Esophagus muscularis mucosa (tissue), 4 donors: ENCODE results near the gene KRT36.

Source experiments
- EP300 ChIP-seq: sonication (generic); formaldehyde crosslinking; IDR thresholded peaks from one replicate; pipeline ENCODE4 v1.6.1; 2017; ENCODE audit warnings: antibody characterized with exemption
- POLR2A ChIP-seq: fragments of 450-650 bp; IDR thresholded peaks from one replicate; pipeline ENCODE4 v1.6.1; 2017; ENCODE audit warnings: antibody characterized with exemption, moderate library complexity, mild to moderate bottlenecking, low read depth
- POLR2AphosphoS5 ChIP-seq, 2 donors: sonication (generic); formaldehyde crosslinking; IDR thresholded peaks; one replicate each; pipeline ENCODE4 v1.6.1; 2017; ENCODE audit warnings: antibody characterized with exemption in 2 of 2
- TF ChIP-seq, protein P1 (sequence below), 3 experiments: fragments of 200-600 bp in 2 of 3; fragments of 450-650 bp in 1 of 3; sonication (generic) in 2 of 3; IDR thresholded peaks; one replicate each; pipeline ENCODE4 v1.5.1; 2017 to 2019; ENCODE audit warnings: antibody characterized with exemption in 3 of 3, mild to moderate bottlenecking in 2 of 3, moderate library complexity in 1 of 3

DNA sequence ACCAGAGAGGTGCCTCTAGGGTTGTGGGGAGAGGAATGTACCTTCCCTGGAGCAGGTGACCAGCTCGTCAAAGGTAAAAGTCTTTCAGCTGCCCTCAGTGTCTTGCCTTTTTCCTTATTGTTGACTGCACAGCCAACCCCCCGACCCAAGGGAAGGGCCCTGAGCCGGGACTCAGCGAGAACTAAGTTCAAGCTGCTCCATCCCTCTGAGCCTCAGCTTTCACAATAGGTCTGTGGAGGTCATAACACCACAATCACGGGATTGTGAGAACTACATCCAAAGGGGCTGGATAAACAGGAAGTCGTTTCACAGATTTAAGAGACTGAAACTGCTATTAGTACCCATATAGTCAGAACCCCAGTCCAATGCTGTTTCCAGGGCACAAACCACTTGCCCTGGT, 2.6 kb upstream of the KRT36 start:
- TF ChIP-seq EP300 (no peak), POLR2AphosphoS5 (IDR thresholded peaks at IDR 0.05) (no peak), POLR2A (no peak)
- TF ChIP-seq, protein P1, sequence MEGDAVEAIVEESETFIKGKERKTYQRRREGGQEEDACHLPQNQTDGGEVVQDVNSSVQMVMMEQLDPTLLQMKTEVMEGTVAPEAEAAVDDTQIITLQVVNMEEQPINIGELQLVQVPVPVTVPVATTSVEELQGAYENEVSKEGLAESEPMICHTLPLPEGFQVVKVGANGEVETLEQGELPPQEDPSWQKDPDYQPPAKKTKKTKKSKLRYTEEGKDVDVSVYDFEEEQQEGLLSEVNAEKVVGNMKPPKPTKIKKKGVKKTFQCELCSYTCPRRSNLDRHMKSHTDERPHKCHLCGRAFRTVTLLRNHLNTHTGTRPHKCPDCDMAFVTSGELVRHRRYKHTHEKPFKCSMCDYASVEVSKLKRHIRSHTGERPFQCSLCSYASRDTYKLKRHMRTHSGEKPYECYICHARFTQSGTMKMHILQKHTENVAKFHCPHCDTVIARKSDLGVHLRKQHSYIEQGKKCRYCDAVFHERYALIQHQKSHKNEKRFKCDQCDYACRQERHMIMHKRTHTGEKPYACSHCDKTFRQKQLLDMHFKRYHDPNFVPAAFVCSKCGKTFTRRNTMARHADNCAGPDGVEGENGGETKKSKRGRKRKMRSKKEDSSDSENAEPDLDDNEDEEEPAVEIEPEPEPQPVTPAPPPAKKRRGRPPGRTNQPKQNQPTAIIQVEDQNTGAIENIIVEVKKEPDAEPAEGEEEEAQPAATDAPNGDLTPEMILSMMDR (IDR thresholded peaks at IDR 0.05) = no peak
